NCI-H2227 (cell line): Measurements from ENCODE around the gene PLA2G4C.

Source experiments
- DNase-seq: peaks from one replicate; lab custom pipeline; 2025; ENCODE audit not compliant: unreplicated experiment; lab: John Stamatoyannopoulos, UW

Gene PLA2G4C

DNA sequence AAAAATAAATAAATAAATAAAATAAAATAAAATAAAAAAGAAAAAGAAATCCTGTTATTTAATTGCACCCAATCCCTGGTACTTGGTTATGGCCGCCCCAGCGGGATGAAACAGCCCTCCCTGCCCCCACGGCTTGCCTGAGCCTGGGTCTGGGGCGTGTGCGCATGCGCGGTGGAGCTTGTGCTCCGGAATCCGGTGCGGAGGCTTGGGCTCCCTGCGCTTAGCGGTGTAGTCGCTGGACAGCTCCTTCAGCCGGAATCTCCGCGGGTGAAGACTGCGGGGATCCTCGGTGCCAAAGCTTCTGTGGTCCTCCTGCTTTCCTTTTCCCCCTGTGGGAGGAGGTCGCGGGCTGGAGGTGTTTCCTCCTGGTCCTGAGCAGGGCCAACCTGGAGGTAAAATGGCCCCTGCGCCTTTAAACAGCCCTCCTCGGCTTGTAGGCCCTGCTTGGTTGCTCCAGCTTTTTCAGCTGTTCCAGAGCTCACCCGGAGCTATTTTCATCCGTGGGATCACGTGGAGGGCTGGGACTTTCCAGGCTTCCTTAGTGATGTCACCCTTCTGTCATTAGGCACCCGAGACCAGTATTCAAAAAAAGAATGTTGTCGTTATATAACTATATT lies at the start of gene PLA2G4C:
Gene PLA2G4C (minus strand): TSS at position 468 of the 617 bp plus-strand sequence. CDS start 4,288 bp downstream, outside the sequence.
- DNase-seq: peak; percentile 90

DNA sequence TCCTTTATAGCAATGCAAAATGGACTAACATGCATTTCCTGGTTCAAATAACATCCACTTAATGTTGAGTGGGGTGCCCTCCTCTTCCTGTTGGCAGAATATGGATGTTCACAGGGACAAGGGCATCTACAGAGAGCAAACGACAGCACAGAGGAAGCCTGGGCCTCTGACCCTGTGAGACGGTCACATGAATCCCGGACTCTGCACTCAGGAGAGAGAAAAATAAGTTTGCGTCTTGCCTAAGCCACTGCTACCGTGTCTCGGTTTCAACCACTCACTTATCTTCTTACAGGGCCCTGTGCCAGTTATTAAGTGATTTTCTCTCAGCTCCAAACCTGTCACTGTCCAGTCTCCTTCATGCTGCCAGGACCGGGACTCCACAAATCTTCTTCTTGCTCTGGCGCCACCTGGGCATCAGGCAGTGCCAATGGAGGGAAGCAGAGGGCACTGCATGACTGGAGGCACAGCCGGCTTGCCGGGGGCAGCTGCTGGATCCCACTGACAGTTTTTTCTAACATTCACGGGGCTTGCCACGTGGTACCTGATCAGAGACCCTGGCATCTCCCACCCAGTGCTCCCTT lies 47.7 kb upstream of the PLA2G4C start:
- no peak for DNase-seq

GRCh38 chr19:48154003-48154402 lies 43.4 kb upstream of the PLA2G4C start:
- no peak for DNase-seq

- peak; percentile 65 for DNase-seq
These were observed 41.9 kb upstream of the PLA2G4C start for GRCh38 chr19:48152551-48152950.

DNA sequence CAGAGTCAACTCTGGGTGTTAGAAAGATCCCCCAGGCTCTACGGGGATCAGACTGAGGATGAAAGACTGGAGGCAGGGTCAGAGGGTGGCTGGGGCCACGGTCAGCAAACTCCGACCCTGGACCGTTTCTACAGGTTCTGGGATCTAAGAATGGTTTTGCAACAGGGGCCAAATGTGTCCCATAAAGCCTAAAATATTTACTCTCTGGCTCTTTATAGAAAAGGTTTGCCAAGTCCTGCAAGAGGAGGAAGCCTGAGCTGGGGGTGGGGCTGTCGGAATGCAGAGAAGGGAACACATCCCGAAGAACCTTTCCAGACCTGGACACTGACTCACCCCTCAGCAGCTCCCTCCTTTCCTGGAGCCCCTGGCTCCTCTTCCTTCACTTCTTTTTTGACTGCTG lies 38.8 kb upstream of the PLA2G4C start:
- no peak for DNase-seq

GRCh38 chr19:48148576-48148975 lies 38.0 kb upstream of the PLA2G4C start:
- DNase-seq: no peak

- no peak for DNase-seq
These were observed 37.1 kb upstream of the PLA2G4C start for GRCh38 chr19:48147597-48148175.

- DNase-seq: no peak
These were observed 28.4 kb upstream of the PLA2G4C start for GRCh38 chr19:48139053-48139452.

DNA sequence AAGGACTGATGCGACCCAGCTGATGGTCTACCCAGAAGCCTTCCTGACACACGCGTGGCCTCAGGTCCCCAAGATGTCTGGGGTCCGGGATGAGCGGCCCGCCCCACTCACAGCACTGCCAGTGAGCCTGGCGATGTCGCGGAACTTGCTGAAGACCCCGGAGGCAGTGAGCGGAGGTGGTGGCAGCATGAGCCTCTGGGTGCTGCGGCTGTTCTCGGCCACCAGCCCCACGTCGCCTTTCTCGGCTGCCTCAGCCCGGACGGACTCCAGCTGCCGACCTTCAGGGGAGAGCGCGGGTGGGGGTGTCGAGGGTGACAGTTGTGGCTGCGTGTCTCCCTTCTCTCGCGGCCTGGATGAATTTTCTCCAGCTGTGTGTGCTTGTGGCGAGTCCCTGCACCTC lies 26.8 kb upstream of the PLA2G4C start:
- DNase-seq: no peak

GRCh38 chr19:48136547-48136946 lies 25.9 kb upstream of the PLA2G4C start:
- DNase-seq: no peak

DNA sequence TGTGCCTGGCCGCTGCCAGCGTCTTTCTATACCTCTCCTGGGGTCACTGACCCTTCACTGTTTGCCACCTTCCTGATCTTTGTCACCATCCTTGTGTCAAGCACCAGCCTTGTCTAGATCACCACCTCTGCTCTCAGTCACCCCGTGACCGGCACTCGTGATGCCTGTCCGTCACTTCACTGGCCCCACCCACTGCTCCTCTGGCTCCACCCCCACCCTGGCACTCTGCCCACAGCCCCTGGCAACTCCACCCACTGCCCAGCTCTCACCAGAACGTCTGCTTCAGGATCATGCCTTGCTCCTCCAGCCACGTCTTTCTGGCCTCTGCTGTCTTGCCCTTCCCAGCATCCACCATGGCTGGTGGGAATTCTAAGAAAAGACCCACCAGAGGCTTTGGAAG lies 24.8 kb upstream of the PLA2G4C start:
- no peak for DNase-seq

- no peak for DNase-seq
These were observed 22.5 kb upstream of the PLA2G4C start for GRCh38 chr19:48133094-48133493.

GRCh38 chr19:48127561-48127960 lies 16.9 kb upstream of the PLA2G4C start:
- no peak for DNase-seq

- no peak for DNase-seq
These were observed 13.5 kb upstream of the PLA2G4C start for GRCh38 chr19:48123907-48124651.

GRCh38 chr19:48122421-48122820 lies 11.8 kb upstream of the PLA2G4C start:
- no peak for DNase-seq

DNA sequence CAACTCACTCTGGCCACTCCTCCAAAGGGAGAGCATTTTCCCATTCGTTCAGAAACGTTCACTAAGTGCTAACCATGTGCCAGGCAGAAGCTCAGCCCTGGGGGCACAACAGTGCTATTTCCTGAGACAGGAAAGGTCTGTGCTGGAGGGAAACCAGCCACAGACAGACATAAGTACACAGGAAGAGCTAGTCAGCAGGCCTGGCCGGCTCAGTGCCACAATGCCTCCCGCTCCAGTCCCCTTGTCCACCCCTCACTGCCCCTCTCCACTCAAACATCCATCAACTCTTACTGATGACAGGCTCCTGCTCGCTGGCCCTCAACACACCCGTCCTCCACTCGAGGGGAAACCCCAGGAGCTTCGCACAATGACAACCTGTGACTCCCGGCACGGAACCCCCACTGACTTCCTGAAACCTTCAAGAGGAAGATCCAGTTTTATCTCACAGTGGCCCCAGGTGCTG lies 11.3 kb upstream of the PLA2G4C start:
- DNase-seq: no peak

DNA sequence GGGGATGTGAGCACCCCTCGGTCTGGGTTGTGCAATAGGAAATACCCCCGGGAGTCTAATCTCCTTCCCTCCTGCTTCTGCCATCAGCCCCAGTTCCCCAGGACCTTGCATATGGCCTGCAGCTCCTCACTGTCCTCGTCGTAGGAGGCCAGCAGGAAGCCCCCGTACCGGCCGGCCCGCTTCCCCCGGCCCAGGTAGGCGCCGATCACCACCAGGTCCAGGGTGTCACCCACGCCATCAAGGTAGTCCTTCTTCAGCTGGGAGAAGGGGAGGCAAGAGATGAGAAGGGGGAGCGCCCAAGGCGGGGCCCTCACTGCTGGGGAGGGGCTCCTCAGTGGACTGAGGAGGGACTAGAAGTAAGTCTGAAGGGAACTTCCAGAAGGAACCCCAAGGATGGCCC lies 10.4 kb upstream of the PLA2G4C start:
- no peak for DNase-seq

GRCh38 chr19:48120505-48120904 lies 9.9 kb upstream of the PLA2G4C start:
- DNase-seq: no peak

- no peak for DNase-seq
These were observed 7.5 kb upstream of the PLA2G4C start for GRCh38 chr19:48118131-48118517.

- no peak for DNase-seq
These were observed 7.0 kb upstream of the PLA2G4C start for GRCh38 chr19:48117515-48118130.

DNA sequence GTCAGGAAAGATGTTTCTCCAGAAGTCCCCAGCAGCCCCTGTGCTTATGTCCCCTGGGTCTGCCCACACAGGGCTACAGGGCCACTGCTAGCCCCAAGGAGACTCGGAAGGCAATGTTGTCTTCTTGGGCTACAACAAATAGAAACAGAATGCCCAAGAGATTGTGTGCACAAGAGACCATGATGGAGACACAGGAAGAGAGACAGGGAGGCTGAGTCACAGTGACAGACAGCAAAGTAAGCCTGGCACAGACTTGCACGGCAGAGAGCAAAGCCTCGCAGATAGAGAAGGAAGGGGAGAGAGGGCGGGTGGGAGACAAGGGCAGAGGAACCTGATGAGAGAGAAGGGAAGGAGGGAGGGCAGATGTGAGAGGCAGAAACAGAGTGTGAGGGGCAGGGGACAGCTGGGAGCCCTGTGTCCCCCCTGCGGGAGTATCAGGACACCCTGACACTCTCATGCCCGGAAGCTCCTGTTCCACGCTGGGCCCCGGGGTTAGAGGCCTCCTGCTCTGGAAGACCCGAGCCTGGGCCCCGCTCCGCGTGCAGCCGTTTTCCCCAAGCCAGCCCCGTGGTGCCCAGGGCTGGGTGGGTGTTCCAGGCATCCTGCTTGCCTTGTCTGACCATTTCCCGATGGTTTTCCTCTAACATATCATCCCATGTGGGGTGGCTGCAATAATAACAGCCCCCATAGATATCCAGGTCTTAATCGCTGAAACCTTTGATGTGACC lies 2.7 kb upstream of the PLA2G4C start:
- no peak for DNase-seq
